Right atrium auricular region (tissue), 2 donors: ENCODE results near the gene SLC4A1. TPM values are rescaled to one million over a fixed set of nuclear protein-coding genes. Genes with fewer than 3 reads are reported as not detected.

ENCODE experiments used
- DNase-seq: peaks from one replicate; pipeline ENCODE4 v3.0.0-alpha.2; 2019; ENCODE audit warnings: low spot score
- H3K27ac ChIP-seq, 2 donors: fragments of 200-600 bp; sonication (generic); 1 replicate in 1 of 2; 2 replicates in 1 of 2; pipeline ENCODE4 v1.5.1; 2016 to 2019
- H3K27me3 ChIP-seq, 2 donors: fragments of 200-600 bp; sonication (generic); one replicate each; pipeline versions ENCODE4 v1.5.1 to v1.6.0; 2017 to 2019
- H3K36me3 ChIP-seq: fragments of 200-600 bp; sonication (generic); one replicate; pipeline ENCODE4 v1.5.1; 2016
- H3K4me1 ChIP-seq, 2 donors: fragments of 200-600 bp; sonication (generic); one replicate each; pipeline versions ENCODE4 v1.5.1 to v1.6.0; 2017 to 2019
- H3K4me3 ChIP-seq, 2 donors: fragments of 200-600 bp; sonication (generic); 1 replicate in 1 of 2; 2 replicates in 1 of 2; pipeline ENCODE4 v1.5.1; 2017 to 2019; ENCODE audit warnings: mild to moderate bottlenecking in 1 of 2, moderate library complexity in 1 of 2
- H3K9me3 ChIP-seq, 2 donors: fragments of 200-600 bp; sonication (generic); one replicate each; pipeline ENCODE4 v1.5.1; 2019
- total RNA-seq, 2 donors: library from RNA; depleted of rRNA; stranded (reverse); fragments of >200 nt; gene quantifications; one replicate each; pipeline ENCODE4 v1.1.0, GENCODE V29; 2016
- TF ChIP-seq, protein P1 (sequence below), 2 donors: fragments of 200-600 bp; sonication (generic); IDR thresholded peaks; one replicate each; pipeline ENCODE4 v1.5.1; 2019; ENCODE audit warnings: antibody characterized with exemption in 2 of 2

The SLC4A1 gene
- total RNA-seq, 2 donors from 2014 or later, result 0.47 to 1.1 TPM

DNA sequence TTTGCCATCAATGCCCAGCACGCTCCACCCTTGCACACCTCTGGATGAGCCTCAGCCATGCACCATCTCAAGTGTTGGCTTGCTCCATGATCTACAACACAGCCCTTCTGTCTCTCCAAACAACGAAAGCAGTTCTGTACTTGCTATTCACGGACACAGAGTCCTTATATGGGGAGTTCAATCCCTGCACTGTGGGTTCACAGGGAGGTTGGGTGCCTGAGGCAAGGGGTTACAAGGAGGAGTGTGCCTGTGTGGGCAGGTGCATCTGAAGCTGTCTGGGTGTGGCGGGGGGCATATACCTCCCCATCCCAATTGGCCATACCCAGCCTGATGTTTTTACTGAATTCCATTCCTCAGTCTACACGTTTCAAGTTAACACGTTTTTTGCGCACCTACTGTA lies 46.1 kb upstream of the SLC4A1 start:
- H3K36me3 ChIP-seq, result no peaks in the 10 kb centered on the region
- no peak overlapping the region for H3K27ac ChIP-seq
- H3K27me3 ChIP-seq, result peaks cover 6 to 19% of the 10 kb centered on the region in 2 donors
- H3K9me3 ChIP-seq, result no peaks in the 10 kb centered on the region
- DNase-seq, result no peak
- peaks cover 0 to 20% of the 10 kb centered on the region in 2 donors for H3K4me1 ChIP-seq
- no peak overlapping the region for H3K4me3 ChIP-seq
- TF ChIP-seq, protein P1, sequence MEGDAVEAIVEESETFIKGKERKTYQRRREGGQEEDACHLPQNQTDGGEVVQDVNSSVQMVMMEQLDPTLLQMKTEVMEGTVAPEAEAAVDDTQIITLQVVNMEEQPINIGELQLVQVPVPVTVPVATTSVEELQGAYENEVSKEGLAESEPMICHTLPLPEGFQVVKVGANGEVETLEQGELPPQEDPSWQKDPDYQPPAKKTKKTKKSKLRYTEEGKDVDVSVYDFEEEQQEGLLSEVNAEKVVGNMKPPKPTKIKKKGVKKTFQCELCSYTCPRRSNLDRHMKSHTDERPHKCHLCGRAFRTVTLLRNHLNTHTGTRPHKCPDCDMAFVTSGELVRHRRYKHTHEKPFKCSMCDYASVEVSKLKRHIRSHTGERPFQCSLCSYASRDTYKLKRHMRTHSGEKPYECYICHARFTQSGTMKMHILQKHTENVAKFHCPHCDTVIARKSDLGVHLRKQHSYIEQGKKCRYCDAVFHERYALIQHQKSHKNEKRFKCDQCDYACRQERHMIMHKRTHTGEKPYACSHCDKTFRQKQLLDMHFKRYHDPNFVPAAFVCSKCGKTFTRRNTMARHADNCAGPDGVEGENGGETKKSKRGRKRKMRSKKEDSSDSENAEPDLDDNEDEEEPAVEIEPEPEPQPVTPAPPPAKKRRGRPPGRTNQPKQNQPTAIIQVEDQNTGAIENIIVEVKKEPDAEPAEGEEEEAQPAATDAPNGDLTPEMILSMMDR (IDR thresholded peaks at IDR 0.05), result no peak

DNA sequence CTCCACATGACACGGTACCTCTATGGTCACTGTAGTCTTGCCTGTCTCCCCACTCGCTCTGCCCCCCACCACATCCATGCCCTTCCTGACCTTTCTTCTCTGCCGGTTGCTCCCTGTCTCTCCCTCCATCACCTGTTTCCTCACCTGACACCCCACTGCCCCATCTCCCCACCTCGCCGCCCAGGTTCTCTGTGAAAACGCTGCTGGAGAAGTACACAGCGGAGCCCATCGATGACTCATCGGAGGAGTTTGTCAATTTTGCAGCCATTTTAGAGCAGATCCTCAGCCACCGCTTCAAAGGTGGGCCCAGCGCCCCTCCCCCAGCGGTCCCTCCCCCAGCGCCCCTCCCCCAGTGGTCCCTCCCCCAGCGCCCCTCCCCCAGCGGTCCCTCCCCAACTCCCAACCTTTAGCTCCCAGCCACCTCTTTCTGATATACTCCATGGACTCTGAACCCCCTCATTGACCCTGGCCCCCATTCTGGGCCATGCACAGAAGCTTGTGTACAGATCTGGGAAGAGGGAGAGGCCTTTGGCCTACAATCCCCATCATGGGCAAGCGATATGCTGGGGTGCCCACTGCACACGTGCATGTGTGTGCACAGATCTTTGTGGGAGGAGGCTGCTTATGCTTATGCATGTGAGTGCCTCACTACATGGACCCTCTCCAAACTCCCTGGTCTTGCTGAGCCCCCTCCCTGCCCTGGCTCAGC lies 44.6 kb upstream of the SLC4A1 start:
- DNase-seq, result no peak
- H3K36me3 ChIP-seq, result no peaks in the 10 kb centered on the region
- TF ChIP-seq, protein P1 (IDR thresholded peaks at IDR 0.05), result no peak
- peaks cover 0 to 34% of the 10 kb centered on the region in 2 donors for H3K4me1 ChIP-seq
- H3K9me3 ChIP-seq, result no peaks in the 10 kb centered on the region
- H3K27me3 ChIP-seq, result peaks cover 6 to 19% of the 10 kb centered on the region in 2 donors
- no peak overlapping the region for H3K27ac ChIP-seq
- no peak overlapping the region for H3K4me3 ChIP-seq

DNA sequence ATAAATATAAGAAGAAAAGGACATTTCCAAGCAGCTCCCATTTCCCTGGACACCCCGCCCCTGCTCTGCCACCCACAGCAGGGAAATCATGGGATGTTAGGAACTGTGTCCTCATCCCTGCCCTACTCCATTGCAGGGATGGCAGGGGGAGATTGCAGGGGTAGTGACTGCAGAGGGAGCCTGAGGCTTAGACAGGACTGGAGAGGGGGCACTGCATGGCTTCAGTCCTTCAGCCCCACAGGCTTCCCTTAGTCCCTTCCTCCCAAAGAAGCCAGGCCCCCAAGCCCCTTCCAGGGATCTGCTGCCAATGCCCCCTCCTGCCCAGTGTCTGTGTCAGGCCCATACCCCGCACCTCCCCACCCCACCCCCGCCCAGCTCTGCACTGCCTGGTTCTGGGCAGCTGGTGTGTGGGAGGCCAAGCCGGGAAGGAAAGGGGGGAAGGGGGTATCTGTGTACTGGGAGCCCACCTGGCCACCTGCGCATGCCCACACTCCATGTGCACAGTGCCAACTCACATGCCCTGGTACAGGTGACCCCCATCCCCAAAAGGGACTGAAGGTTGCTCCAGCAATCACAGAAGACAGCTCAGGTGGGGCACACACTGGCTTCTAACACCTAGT lies 43.7 kb upstream of the SLC4A1 start:
- H3K4me1 ChIP-seq, result peaks cover 0 to 37% of the 10 kb centered on the region in 2 donors
- DNase-seq, result no peak
- H3K27me3 ChIP-seq, result peaks cover 6 to 19% of the 10 kb centered on the region in 2 donors
- no peaks in the 10 kb centered on the region for H3K9me3 ChIP-seq
- TF ChIP-seq, protein P1 (IDR thresholded peaks at IDR 0.05), result no peak
- no peak overlapping the region for H3K4me3 ChIP-seq
- H3K27ac ChIP-seq, result no peak overlapping the region
- H3K36me3 ChIP-seq, result no peaks in the 10 kb centered on the region

DNA sequence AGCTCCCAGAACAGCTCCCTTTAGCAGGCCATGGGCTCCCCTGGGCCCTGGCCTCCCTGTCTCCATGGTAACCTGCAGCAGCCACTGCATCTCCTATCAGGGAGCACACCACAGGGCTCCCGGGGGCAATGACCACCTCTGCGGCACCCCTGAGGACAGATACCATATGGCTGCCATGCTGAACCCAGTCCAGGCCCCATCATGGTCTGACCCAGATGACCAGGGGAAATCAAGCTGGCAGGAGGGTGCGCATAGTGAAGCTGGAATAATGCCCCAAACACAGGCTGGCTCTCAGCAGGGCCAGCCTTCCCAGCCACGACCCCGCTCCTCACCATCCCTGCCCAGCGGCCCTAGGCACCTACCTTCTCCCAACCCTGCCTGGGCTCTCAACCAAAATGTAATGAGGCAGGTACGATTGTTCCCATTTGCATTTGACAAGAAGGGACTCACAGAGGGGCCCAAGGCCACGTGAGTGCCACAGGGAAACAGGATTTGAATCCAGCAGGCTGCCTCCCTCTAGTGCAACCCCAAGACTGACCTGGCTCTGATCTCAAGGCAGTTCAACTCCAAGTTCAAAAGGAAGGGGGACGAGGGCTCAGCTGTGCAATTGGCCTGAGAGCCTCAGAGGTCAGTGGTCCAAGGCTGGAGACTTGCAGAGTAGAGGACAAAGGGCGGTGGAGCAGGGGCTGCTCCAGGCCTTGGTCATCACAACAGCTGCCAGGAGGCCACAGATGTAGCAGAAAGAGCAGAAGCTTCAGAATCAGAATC lies 42.9 kb upstream of the SLC4A1 start:
- DNase-seq, result no peak
- no peak overlapping the region for H3K4me3 ChIP-seq
- H3K4me1 ChIP-seq, result peaks cover 0 to 32% of the 10 kb centered on the region in 2 donors
- H3K9me3 ChIP-seq, result no peaks in the 10 kb centered on the region
- TF ChIP-seq, protein P1 (IDR thresholded peaks at IDR 0.05), result no peak
- H3K27me3 ChIP-seq, result peaks cover 5 to 12% of the 10 kb centered on the region in 2 donors
- no peaks in the 10 kb centered on the region for H3K36me3 ChIP-seq
- H3K27ac ChIP-seq, result no peak overlapping the region

DNA sequence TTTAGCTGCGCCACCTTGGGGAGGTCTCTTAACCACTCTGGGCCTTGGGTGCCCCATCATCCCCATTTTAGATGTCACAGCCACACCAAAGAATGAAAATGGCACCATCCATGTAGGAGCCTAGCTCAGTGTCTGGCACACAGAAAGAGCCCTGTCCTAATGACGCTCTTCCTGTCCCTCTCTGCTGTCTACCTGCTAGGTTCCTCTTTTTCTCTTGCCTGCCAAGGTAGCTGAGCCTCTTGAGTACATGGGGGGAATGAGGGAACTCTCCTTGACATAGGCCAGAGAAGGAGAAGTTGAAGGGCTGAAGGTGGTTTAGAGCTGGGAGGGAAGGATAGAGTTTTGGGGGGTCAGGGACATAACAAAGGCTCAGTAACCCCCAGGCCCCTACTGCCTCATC lies 42.3 kb upstream of the SLC4A1 start:
- no peak for DNase-seq
- Histone ChIP-seq H3K27ac (no peak overlapping the region), H3K27me3 (peaks cover 0 to 8% of the 10 kb centered on the region in 2 donors), H3K4me1 (peaks cover 0 to 27% of the 10 kb centered on the region in 2 donors), H3K4me3 (no peak overlapping the region), H3K9me3 (no peaks in the 10 kb centered on the region), H3K36me3 (no peaks in the 10 kb centered on the region)
- TF ChIP-seq, protein P1 (IDR thresholded peaks at IDR 0.05), result no peak
